ENCODE data around the gene ADAMTS3. TPM values are rescaled to one million over a fixed set of nuclear protein-coding genes. Genes with fewer than 3 reads are reported as not detected.

The ADAMTS3 gene
- polyA plus RNA-seq, 10 donors = 1.6 to 4.6 (median 2.9) TPM

- no peak for DNase-seq
Observed at GRCh38 chr4:72351521-72351920, 217.5 kb downstream of the ADAMTS3 start.

- DNase-seq = no peak
Observed at GRCh38 chr4:72348701-72349100, 220.3 kb downstream of the ADAMTS3 start.

- no peak for DNase-seq
Observed at GRCh38 chr4:72344418-72344817, 224.6 kb downstream of the ADAMTS3 start.

GRCh38 chr4:72341432-72341820 is 227.6 kb downstream of the ADAMTS3 start:
- DNase-seq = no peak

GRCh38 chr4:72340803-72341431 is 228.1 kb downstream of the ADAMTS3 start:
- no peak for DNase-seq

GRCh38 chr4:72338060-72338459 is 231.0 kb downstream of the ADAMTS3 start:
- no peak for DNase-seq

GRCh38 chr4:72330381-72330780 is 238.6 kb downstream of the ADAMTS3 start:
- DNase-seq = no peak

GRCh38 chr4:72326692-72327632 is 242.1 kb downstream of the ADAMTS3 start:
- DNase-seq = peak in 1 of 3 donors; percentile 37

GRCh38 chr4:72325215-72325614 is 243.8 kb downstream of the ADAMTS3 start:
- no peak for DNase-seq

- DNase-seq = no peak
Observed at GRCh38 chr4:72323227-72323626, 245.8 kb downstream of the ADAMTS3 start.

- DNase-seq = no peak
Observed at GRCh38 chr4:72320223-72320948, 248.6 kb downstream of the ADAMTS3 start.

GRCh38 chr4:72319601-72320021 is 249.4 kb downstream of the ADAMTS3 start:
- peak in 1 of 3 donors; percentile 60 for DNase-seq

- DNase-seq = no peak
Observed at GRCh38 chr4:72318421-72319170, 250.4 kb downstream of the ADAMTS3 start.

- DNase-seq = peak; percentile 56 to 69 (median 66)
Observed at GRCh38 chr4:72314869-72315268, 254.2 kb downstream of the ADAMTS3 start.

GRCh38 chr4:72313121-72313520 is 255.9 kb downstream of the ADAMTS3 start:
- DNase-seq = no peak

GRCh38 chr4:72312032-72312650 is 256.9 kb downstream of the ADAMTS3 start:
- DNase-seq = peak; percentile 75 to 91 (median 88)

GRCh38 chr4:72311291-72311690 is 257.7 kb downstream of the ADAMTS3 start:
- DNase-seq = no peak

- DNase-seq = no peak
Observed at GRCh38 chr4:72305620-72306019, 263.4 kb downstream of the ADAMTS3 start.

- no peak for DNase-seq
Observed at GRCh38 chr4:72305080-72305479, 263.9 kb downstream of the ADAMTS3 start.

- DNase-seq = peak in 1 of 3 donors; percentile 50
Observed at GRCh38 chr4:72302981-72303704, 265.9 kb downstream of the ADAMTS3 start.

Measured in muscle of back (tissue), 11 donors.